ENCODE measurements around the gene CHI3L2.

CHI3L2 gene

GRCh38 chr1:111218701-111219556, 8.6 kb upstream of the CHI3L2 start:
- no peak overlapping the region for H3K4me3 ChIP-seq (ENCODE audit: low read depth, low read length)
- no peak for DNase-seq (ENCODE audit: low read depth)

- no peak for DNase-seq (ENCODE audit: low read depth)
- H3K4me3 ChIP-seq (ENCODE audit: low read depth, low read length): no peak overlapping the region
Observed at GRCh38 chr1:111219557-111220286, 7.8 kb upstream of the CHI3L2 start.

- no peak for DNase-seq (ENCODE audit: low read depth)
- no peak overlapping the region for H3K4me3 ChIP-seq (ENCODE audit: low read depth, low read length)
Observed at GRCh38 chr1:111220302-111220890, 7.1 kb upstream of the CHI3L2 start.

GRCh38 chr1:111221276-111221632, 6.3 kb upstream of the CHI3L2 start:
- no peak for DNase-seq (ENCODE audit: low read depth)
- no peak overlapping the region for H3K4me3 ChIP-seq (ENCODE audit: low read depth, low read length)

- DNase-seq (ENCODE audit: low read depth): no peak
- no peak overlapping the region for H3K4me3 ChIP-seq (ENCODE audit: low read depth, low read length)
Observed at GRCh38 chr1:111221633-111222291, 5.8 kb upstream of the CHI3L2 start.

- DNase-seq (ENCODE audit: low read depth): no peak
- H3K4me3 ChIP-seq (ENCODE audit: low read depth, low read length): no peak overlapping the region
Observed at GRCh38 chr1:111222308-111223125, 5.0 kb upstream of the CHI3L2 start.

GRCh38 chr1:111223126-111223685, 4.3 kb upstream of the CHI3L2 start:
- no peak for DNase-seq (ENCODE audit: low read depth)
- no peak overlapping the region for H3K4me3 ChIP-seq (ENCODE audit: low read depth, low read length)

- no peak for DNase-seq (ENCODE audit: low read depth)
- no peak overlapping the region for H3K4me3 ChIP-seq (ENCODE audit: low read depth, low read length)
Observed at GRCh38 chr1:111225091-111225490, 2.4 kb upstream of the CHI3L2 start.

GRCh38 chr1:111225717-111226400, 1.7 kb upstream of the CHI3L2 start:
- no peak for DNase-seq (ENCODE audit: low read depth)
- no peak overlapping the region for H3K4me3 ChIP-seq (ENCODE audit: low read depth, low read length)

GRCh38 chr1:111227851-111228747, 586 bp downstream of the CHI3L2 start:
- no peak overlapping the region for H3K4me3 ChIP-seq (ENCODE audit: low read depth, low read length)
- DNase-seq (ENCODE audit: low read depth): peak; percentile 84

GRCh38 chr1:111228748-111229126, 1.2 kb downstream of the CHI3L2 start:
- H3K4me3 ChIP-seq (ENCODE audit: low read depth, low read length): no peak overlapping the region

GRCh38 chr1:111232134-111232533, 4.6 kb downstream of the CHI3L2 start:
- DNase-seq (ENCODE audit: low read depth): no peak

More at GRCh38 chr1:111228748-111229126, 1.2 kb downstream of the CHI3L2 start:
- no peak for DNase-seq (ENCODE audit: low read depth)

GRCh38 chr1:111234258-111234657, 6.7 kb downstream of the CHI3L2 start:
- no peak for DNase-seq (ENCODE audit: low read depth)
- H3K4me3 ChIP-seq (ENCODE audit: low read depth, low read length): no peak overlapping the region

More at GRCh38 chr1:111232134-111232533, 4.6 kb downstream of the CHI3L2 start:
- no peak overlapping the region for H3K4me3 ChIP-seq (ENCODE audit: low read depth, low read length)

GRCh38 chr1:111234866-111235265, 7.4 kb downstream of the CHI3L2 start:
- no peak overlapping the region for H3K4me3 ChIP-seq (ENCODE audit: low read depth, low read length)
- DNase-seq (ENCODE audit: low read depth): no peak

GRCh38 chr1:111236379-111236778, 8.9 kb downstream of the CHI3L2 start:
- DNase-seq (ENCODE audit: low read depth): no peak
- no peak overlapping the region for H3K4me3 ChIP-seq (ENCODE audit: low read depth, low read length)

GRCh38 chr1:111236806-111237205, 9.3 kb downstream of the CHI3L2 start:
- no peak overlapping the region for H3K4me3 ChIP-seq (ENCODE audit: low read depth, low read length)
- no peak for DNase-seq (ENCODE audit: low read depth)

GRCh38 chr1:111238056-111238795, 10.7 kb downstream of the CHI3L2 start:
- no peak overlapping the region for H3K4me3 ChIP-seq (ENCODE audit: low read depth, low read length)
- DNase-seq (ENCODE audit: low read depth): no peak
